Esophagus muscularis mucosa (tissue), 3 donors: ENCODE measurements around the gene HSD17B11.

Experiments used
- POLR2A ChIP-seq: fragments of 450-650 bp; IDR thresholded peaks from one replicate; pipeline ENCODE4 v1.6.1; 2017; ENCODE audit warnings: antibody characterized with exemption, moderate library complexity, mild to moderate bottlenecking, low read depth
- TF ChIP-seq, protein P1 (sequence below), 3 experiments: fragments of 200-600 bp in 2 of 3; fragments of 450-650 bp in 1 of 3; sonication (generic) in 2 of 3; IDR thresholded peaks; one replicate each; pipeline ENCODE4 v1.5.1; 2017 to 2019; ENCODE audit warnings: antibody characterized with exemption in 3 of 3, mild to moderate bottlenecking in 2 of 3, moderate library complexity in 1 of 3

DNA sequence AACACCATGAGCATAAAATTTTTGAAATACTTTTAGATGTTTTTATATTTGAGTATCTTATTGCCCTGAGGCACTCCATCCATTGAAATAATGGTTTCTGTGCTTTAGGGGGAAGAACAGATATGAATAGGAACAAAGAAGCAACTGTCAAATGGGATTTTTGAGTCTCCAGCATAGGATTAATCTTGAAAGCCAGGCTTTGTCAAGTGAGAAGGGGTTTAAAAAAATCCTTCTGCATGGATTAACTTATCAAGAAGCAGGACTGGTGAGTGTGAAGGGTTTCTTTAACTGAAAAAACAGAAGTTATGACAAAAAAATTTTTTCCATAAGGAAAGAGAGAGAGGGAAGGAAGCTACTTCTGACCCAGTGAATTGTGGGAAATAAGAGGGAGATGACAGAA is 23.8 kb upstream of the HSD17B11 start:
- no peak for TF ChIP-seq POLR2A
- TF ChIP-seq, protein P1, sequence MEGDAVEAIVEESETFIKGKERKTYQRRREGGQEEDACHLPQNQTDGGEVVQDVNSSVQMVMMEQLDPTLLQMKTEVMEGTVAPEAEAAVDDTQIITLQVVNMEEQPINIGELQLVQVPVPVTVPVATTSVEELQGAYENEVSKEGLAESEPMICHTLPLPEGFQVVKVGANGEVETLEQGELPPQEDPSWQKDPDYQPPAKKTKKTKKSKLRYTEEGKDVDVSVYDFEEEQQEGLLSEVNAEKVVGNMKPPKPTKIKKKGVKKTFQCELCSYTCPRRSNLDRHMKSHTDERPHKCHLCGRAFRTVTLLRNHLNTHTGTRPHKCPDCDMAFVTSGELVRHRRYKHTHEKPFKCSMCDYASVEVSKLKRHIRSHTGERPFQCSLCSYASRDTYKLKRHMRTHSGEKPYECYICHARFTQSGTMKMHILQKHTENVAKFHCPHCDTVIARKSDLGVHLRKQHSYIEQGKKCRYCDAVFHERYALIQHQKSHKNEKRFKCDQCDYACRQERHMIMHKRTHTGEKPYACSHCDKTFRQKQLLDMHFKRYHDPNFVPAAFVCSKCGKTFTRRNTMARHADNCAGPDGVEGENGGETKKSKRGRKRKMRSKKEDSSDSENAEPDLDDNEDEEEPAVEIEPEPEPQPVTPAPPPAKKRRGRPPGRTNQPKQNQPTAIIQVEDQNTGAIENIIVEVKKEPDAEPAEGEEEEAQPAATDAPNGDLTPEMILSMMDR (IDR thresholded peaks at IDR 0.05): no peak
